Vagina (tissue), 2 donors: ENCODE data around the gene PHF23.

ENCODE experiments used
- POLR2AphosphoS5 ChIP-seq, 2 donors: sonication (generic); formaldehyde crosslinking; IDR thresholded peaks; one replicate each; pipeline ENCODE4 v1.9.0; 2017; ENCODE audit warnings: antibody characterized with exemption in 2 of 2, mild to moderate bottlenecking in 2 of 2, low read depth in 1 of 2; ENCODE audit not compliant: insufficient read depth in 1 of 2
- TF ChIP-seq, protein P1 (sequence below), 3 experiments: fragments of 450-650 bp in 2 of 3; fragments of 200-600 bp in 1 of 3; sonication (generic) in 1 of 3; IDR thresholded peaks; one replicate each; pipeline ENCODE4 v1.5.1; 2017 to 2019; ENCODE audit warnings: antibody characterized with exemption in 3 of 3, mild to moderate bottlenecking in 2 of 3, moderate library complexity in 2 of 3

DNA sequence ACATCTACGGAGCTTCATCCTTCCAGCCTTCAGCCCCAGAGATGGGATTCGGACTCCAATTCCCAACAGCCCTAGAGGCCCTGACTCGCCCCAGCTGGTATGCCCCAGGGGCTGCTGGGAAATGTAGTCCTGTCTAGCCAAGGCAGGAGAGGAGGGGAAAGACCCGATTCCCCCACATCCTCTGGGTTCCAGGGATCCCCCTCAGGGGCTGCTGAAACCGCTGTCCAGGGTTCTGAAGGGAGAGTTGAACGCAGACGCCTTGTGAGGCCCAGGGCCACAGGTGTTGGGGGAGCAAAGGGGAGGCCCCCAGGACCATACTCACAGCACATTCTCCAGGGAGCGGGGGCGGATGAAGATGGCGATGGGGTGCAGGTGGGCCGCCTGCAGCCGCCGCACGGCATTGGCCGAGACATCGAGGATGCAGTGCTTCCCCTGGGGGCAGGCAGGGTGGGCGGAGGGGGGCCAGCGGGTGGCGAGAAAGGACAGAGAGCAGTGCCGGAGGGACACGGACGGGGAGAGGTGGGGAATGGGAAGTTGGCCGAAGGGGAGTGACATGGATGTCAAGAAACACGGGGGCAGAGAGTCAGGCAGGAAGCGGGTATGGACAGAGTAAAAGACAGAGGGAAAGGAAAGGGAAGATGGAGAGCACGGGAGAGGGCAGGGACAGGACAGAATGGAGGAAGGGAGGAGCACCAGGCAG lies 47.5 kb downstream of the PHF23 start:
- TF ChIP-seq, protein P1, sequence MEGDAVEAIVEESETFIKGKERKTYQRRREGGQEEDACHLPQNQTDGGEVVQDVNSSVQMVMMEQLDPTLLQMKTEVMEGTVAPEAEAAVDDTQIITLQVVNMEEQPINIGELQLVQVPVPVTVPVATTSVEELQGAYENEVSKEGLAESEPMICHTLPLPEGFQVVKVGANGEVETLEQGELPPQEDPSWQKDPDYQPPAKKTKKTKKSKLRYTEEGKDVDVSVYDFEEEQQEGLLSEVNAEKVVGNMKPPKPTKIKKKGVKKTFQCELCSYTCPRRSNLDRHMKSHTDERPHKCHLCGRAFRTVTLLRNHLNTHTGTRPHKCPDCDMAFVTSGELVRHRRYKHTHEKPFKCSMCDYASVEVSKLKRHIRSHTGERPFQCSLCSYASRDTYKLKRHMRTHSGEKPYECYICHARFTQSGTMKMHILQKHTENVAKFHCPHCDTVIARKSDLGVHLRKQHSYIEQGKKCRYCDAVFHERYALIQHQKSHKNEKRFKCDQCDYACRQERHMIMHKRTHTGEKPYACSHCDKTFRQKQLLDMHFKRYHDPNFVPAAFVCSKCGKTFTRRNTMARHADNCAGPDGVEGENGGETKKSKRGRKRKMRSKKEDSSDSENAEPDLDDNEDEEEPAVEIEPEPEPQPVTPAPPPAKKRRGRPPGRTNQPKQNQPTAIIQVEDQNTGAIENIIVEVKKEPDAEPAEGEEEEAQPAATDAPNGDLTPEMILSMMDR (IDR thresholded peaks at IDR 0.05) = no peak
- TF ChIP-seq POLR2AphosphoS5 (IDR thresholded peaks at IDR 0.05; ENCODE audit: insufficient read depth in 1 of 2, low read depth in 1 of 2) = no peak
